Measurements from ENCODE around the gene RAI14.
"Not testable (repeated sequence)": the region's sequence is repeated elsewhere in the genome, so short reads cannot be mapped to it uniquely, and the experiment has no call there.

Gene RAI14

GRCh38 chr5:34736445-34737115, 80.5 kb downstream of the RAI14 start:
- DNase-seq, result no peak

- DNase-seq, result no peak
Measured at GRCh38 chr5:34737731-34738130, 81.6 kb downstream of the RAI14 start.

- no peak for DNase-seq
Measured at GRCh38 chr5:34738381-34738780, 82.3 kb downstream of the RAI14 start.

GRCh38 chr5:34740389-34740806, 84.3 kb downstream of the RAI14 start:
- no peak for DNase-seq

- no peak for DNase-seq
Measured at GRCh38 chr5:34742061-34742460, 85.9 kb downstream of the RAI14 start.

GRCh38 chr5:34743878-34744277, 87.8 kb downstream of the RAI14 start:
- DNase-seq, result no peak

- no peak for DNase-seq
Measured at GRCh38 chr5:34748431-34748830, 92.3 kb downstream of the RAI14 start.

- no peak for DNase-seq
Measured at GRCh38 chr5:34749431-34749873, 93.3 kb downstream of the RAI14 start.

GRCh38 chr5:34750206-34750605, 94.1 kb downstream of the RAI14 start:
- DNase-seq, result no peak

- no peak for DNase-seq
Measured at GRCh38 chr5:34751807-34752736, 95.9 kb downstream of the RAI14 start.

GRCh38 chr5:34753236-34753635, 97.1 kb downstream of the RAI14 start:
- not testable (repeated sequence) for DNase-seq

GRCh38 chr5:34755926-34756325, 99.8 kb downstream of the RAI14 start:
- DNase-seq, result no peak

- DNase-seq, result no peak
Measured at GRCh38 chr5:34756781-34757624, 100.9 kb downstream of the RAI14 start.

GRCh38 chr5:34758514-34758913, 102.4 kb downstream of the RAI14 start:
- DNase-seq, result no peak

- not testable (repeated sequence) for DNase-seq
Measured at GRCh38 chr5:34759213-34759612, 103.1 kb downstream of the RAI14 start.

- no peak for DNase-seq
Measured at GRCh38 chr5:34765662-34766061, 109.5 kb downstream of the RAI14 start.

GRCh38 chr5:34767180-34767579, 111.1 kb downstream of the RAI14 start:
- no peak for DNase-seq

- no peak for DNase-seq
Measured at GRCh38 chr5:34770486-34770885, 114.4 kb downstream of the RAI14 start.

GRCh38 chr5:34771076-34771475, 114.9 kb downstream of the RAI14 start:
- no peak for DNase-seq

- no peak for DNase-seq
Measured at GRCh38 chr5:34772267-34773098, 116.4 kb downstream of the RAI14 start.

- DNase-seq, result no peak
Measured at GRCh38 chr5:34774139-34774538, 118.0 kb downstream of the RAI14 start.

GRCh38 chr5:34774678-34775077, 118.5 kb downstream of the RAI14 start:
- DNase-seq, result not testable (repeated sequence)
